Measurements from ENCODE around the gene EPHA2.

EPHA2 gene

DNA sequence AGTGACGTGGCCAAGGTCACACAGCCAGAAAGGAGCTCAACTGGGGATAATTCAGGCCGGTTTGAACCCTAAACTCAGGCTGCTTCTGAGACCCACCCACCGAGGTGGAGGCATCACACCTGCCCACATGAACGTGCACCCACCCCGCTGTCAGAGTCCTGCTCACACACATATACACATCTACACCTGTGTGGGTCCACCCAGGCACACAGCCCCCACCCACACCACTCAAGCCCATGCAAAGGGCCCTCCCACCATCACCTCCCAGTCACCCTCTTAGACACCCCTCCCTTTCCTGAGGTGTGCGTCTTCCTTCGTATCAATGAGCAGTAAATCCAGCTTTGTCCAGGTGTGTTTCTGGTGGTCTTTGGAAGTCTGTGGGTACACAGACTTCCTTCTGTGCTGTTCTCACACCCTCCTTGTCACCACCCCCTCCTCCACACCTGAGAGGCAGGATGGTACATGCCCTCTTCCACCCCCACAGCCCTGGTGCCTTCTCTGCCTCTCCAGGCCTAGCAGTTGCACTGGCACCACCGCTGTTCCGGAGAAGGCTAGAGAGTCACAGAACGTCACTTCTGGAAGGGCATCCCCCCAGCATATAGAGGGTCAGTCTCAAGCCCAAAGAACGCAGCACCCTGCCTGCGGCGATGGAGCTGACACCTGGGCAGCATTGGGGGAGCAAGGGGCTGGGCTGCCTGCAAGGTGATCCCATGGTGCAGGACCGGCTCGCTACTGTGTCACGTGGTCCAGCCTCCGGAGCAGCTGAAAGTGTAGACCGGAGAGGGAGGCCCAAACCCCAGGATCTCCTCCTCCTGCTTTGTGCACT lies 63.6 kb downstream of the EPHA2 start:
- no peak for DNase-seq (ENCODE audit: low read depth)

DNA sequence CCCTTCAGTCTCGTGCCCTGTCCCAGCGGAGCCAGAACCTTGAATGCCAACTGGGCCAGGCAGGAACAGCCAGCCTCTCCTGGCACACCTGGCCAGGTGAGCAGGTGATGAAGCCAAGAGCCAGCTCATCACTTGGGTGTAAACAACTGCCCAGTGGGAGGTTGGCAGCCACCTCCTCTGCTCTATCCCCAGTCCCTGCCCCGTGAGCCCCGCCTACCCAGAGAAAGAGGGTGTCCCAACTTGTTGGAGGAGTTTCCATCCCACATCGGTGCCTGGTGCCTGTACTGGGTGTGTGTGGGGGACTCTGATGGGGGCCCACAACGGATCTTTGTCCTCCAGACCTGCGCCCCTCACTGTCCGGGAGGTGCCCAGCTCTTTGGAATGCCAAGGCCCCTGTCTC lies 64.6 kb downstream of the EPHA2 start:
- no peak for DNase-seq (ENCODE audit: low read depth)

- DNase-seq (ENCODE audit: low read depth), result no peak
These were observed 65.6 kb downstream of the EPHA2 start for GRCh38 chr1:16090076-16090826.

GRCh38 chr1:16088996-16089395 lies 66.9 kb downstream of the EPHA2 start:
- DNase-seq (ENCODE audit: low read depth), result peak; percentile 10

DNA sequence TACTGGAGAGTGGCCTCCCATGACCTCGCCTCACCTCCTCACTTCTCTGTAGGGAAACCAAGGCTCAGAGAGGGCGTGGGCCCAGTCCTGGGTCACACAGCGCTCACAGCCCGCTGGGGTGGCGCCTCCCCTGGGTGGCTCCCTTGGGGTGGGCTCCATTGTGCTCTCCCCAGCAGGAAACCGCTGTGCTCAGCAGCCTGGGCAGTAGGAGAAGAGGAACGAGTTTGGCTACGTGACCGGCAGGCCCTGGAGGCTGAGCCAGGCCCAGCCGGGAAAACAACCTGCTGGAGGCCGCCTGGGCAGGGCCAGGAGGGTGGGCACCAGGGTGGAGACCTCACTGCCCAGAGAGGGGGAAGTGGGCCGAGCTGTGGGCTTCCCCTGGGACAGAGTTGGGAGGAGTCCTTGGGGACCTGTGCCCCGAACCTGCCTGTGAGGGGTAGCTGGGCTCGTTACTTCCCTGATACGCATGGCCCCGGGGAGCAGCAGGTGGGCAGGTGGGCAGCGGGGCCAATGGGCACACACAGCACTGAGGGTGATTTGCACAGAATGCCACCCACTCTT lies 67.4 kb downstream of the EPHA2 start:
- DNase-seq (ENCODE audit: low read depth), result no peak

DNA sequence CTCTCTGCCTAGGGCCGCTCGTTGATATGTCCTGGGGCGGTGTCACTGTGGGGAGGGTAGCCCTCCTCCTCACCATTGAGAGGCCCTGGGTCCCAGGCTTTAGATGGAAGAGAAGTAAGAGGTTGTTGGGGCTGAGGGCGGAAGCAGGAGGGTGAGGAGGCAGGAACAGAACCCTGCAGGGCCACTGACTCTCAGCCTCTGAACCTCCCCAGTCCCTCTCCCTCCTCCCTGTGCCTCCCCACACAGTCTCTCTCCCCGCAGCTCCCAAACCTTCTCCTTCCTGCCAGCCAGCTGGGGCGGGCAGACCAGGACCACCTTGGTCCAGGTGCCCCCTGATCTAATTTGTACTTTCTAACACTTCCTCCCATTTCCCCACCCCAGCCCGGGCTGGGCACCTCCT lies 68.1 kb downstream of the EPHA2 start:
- DNase-seq (ENCODE audit: low read depth), result no peak

- DNase-seq (ENCODE audit: low read depth), result no peak
These were observed 70.3 kb downstream of the EPHA2 start for GRCh38 chr1:16085522-16085921.

DNA sequence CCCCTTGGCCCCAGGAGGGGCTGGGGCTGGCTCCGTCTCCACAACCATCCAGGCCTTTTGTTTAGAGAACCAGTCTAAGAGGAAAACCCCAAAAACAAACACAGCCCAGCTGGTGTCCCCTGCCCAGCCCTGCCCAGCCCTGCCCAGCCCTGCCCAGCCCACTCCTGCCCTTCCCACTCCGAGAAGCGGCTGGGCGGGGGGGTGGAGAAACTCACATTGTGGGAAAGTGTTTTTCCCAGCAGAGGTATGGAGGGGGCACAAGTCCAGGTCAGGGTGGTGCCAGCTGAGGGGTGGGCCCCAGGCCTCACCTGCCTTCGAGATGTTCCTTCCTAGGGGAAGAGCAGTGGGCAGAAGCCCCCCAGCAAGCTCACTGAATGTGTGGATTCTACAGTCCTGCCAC lies 72.4 kb downstream of the EPHA2 start:
- DNase-seq (ENCODE audit: low read depth), result no peak

DNA sequence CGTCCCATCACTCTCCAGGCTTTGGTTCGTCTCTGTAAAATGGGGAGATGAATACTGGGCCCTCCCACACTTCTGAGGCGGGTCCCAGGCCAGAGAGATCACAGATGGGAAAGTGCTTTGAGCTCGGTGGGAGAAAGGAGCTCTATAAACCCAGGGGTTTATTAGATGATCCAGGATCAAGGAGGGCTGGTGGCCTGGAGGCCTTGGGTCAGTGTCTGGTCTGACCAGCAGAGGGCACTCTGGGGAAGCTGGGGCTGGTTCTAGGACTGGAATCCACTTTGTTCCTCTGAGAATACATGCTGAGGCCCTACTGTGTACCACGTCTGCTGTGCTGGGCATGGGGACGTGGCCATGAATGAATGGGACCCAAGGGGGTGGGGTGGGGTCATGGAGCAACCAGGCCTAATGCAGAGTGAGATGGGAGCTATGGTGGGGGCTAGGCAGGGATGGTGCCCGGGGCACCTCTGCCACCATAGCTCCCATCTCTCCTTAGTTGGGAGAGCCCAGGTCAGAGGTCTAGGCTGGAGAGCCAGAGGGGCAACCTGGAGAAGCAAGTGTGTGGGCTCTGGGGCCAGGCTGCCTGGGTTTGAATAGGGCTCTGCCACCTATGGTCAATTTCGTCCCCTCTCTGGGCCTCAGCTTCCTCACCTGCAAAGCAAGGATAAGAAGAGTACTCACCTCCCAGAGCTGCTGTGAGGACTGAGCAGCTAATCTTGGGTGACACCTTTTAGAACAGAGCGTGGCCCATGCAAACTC lies 73.4 kb downstream of the EPHA2 start:
- peak; percentile 26 for DNase-seq (ENCODE audit: low read depth)

GRCh38 chr1:16081636-16082035 lies 74.2 kb downstream of the EPHA2 start:
- DNase-seq (ENCODE audit: low read depth), result no peak

DNA sequence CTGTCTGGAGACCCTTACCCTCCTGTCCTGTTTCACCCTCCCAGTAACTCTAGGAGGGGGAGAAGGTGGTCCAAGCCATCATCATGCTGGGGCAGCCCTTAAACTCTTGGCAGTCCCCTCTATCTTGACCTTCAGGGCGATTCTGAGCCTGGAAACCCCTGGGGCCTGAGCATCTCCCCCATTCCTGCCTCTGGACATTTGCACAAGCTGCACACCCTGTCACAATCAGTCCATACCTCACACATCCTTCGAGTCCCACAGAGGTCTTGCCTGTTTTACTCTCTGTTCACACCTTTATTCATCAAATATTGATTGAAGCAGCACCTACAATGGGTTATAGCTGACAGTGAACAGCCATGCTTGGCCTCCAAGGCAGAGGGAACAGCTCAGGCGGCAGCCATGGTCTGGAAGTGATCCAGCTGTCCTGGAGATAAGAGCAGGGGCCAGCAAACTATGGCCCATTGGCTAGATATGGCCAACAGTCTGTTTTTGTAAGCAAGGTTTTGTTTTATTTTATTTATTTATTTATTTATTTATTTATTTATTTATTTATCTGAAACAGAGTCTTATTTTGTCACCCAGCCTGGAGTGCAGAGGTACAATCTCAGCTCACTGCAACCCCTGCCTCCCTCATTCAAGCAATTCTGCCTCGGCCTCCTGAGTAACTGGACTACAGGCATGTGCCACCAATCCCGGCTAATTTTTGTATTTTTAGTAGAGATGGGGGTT lies 75.3 kb downstream of the EPHA2 start:
- DNase-seq (ENCODE audit: low read depth), result no peak

DNA sequence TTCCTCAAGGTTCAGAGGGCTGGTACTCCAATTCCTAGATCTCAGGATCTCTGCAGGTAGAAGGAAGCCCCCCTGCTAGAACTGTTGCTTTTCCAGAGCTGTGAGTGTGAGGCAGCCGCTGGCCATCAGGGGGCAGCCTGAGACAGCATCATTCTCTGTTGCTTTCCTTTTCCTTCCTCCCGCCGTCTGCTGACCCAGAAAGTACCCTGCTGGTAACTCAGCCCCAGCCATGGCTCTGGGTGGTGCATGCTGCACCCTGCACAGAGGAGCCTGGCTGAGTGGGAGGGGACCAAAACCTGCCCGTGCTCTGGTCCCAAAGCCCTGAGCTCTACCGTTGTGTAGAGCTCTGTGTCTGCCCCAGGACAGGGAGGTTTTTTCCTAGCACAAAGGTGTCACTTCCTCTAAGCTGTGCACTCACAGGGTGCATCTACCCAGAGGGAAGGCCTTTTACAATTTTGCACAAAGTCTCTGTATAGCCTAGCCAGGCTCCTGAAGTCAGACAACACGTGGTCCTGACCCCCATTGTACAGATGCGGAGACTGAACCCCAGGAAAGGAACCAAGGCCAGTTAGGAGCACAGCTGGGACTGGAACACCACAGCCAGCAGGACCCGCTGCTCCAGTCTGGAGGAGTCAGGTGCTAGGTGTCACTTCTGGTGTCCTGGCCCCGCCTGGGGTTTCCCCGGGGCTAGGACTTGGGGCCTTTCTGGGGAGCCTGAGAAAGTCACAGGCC lies 76.8 kb downstream of the EPHA2 start:
- DNase-seq (ENCODE audit: low read depth), result peak; percentile 34

DNA sequence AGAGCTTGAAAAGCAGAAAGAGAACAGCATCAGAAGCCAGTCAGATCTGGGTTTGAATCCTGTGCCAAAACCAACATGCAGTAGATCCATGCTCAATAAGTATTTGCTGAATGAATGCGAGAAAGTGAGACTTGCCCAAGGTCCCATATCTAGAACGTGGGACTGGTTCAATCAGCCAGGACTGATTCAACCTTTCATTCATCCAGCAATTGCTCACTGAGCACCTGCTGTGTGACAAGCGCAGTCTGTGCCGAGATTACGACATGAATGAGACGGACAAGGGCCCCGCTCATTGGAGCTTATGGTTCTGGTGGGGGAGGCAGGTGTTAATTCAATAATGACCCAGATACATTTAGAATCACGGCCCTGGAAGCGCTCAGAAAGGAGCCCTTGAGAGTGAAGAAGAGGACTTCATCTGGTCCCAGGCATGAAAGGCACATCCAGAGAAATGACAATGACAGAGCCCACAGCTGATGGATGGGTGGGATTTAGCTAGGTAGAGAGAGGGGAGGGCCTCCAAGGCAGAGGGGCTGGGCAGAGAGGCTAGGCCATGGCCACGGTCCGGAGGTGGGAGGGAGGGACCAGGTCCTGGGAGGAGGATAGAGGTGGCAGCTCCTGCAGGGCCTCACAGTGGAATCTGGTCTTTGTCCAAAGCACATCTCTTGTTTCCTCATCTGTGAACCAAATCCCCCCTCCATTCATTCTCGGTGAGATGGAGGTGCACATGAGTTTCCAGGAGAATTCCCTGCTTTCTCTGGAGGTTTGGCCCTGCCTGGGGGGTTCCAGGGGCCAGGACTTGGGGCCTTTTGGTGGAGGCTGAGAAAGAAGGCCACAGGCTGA lies 78.2 kb downstream of the EPHA2 start:
- no peak for DNase-seq (ENCODE audit: low read depth)

DNA sequence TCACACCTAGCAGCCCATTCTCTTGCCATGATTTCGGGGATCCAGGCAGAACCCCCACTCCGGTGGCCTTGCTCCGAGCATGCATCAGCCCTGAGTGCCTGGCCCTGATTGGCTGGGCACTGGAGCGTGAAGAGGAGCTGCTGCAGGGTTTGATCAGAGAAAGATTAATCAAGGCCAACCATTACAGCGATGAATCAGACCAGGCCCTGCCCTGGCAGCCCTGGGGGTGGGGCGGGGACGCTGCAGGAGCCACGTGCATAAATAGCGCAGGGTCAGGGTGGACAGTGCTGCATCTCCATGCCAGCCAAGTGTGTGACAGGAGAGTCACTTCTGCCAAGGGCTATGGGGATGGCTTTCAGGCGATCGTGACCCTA lies 79.0 kb downstream of the EPHA2 start:
- no peak for DNase-seq (ENCODE audit: low read depth)

GRCh38 chr1:16076031-16076864 lies 79.6 kb downstream of the EPHA2 start:
- DNase-seq (ENCODE audit: low read depth), result peak; percentile 83

GRCh38 chr1:16075337-16076030 lies 80.4 kb downstream of the EPHA2 start:
- peak; percentile 25 for DNase-seq (ENCODE audit: low read depth)

Data from GM04504 (cell line).